ENCODE results near the gene ANAPC2. TPM values are rescaled to one million over a fixed set of nuclear protein-coding genes. Genes with fewer than 3 reads are reported as not detected.

The ANAPC2 gene
- polyA plus RNA-seq, 1 experiment = 12.1 TPM

- ChIA-PET POLR2A (no interaction called here), CTCF (no interaction called here)
- TF ChIP-seq CTCF (IDR thresholded peaks at IDR 0.05; ENCODE audit: low read depth, low read length) = no peak
- DNase-seq (ENCODE audit: low read depth, low spot score) = no peak
- Histone ChIP-seq H3K27ac (ENCODE audit: low read depth, low read length) (no peak overlapping the region), H3K9me3 (ENCODE audit: control insufficient read depth, insufficient read depth, low read length) (no peaks in the 10 kb centered on the region; the same call in 1 of the 2 replicates), H3K4me3 (ENCODE audit: low read depth, low read length) (no peak overlapping the region), H3K27me3 (ENCODE audit: control insufficient read depth, insufficient read depth, low read length) (peaks cover 41% of the 10 kb centered on the region)
These were observed 46.1 kb downstream of the ANAPC2 start for GRCh38 chr9:137141976-137142936.

- TF ChIP-seq CTCF (IDR thresholded peaks at IDR 0.05; ENCODE audit: low read depth, low read length) = no peak
- Histone ChIP-seq H3K27me3 (ENCODE audit: control insufficient read depth, insufficient read depth, low read length) (peaks cover 51% of the 10 kb centered on the region), H3K4me3 (ENCODE audit: low read depth, low read length) (no peak overlapping the region), H3K9me3 (ENCODE audit: control insufficient read depth, insufficient read depth, low read length) (no peaks in the 10 kb centered on the region; the same call in 1 of the 2 replicates), H3K27ac (ENCODE audit: low read depth, low read length) (no peak overlapping the region)
- CTCF ChIA-PET = no interaction called here
- POLR2A ChIA-PET = no interaction called here
- DNase-seq (ENCODE audit: low read depth, low spot score) = no peak
These were observed 47.1 kb downstream of the ANAPC2 start for GRCh38 chr9:137141050-137141810.

DNA sequence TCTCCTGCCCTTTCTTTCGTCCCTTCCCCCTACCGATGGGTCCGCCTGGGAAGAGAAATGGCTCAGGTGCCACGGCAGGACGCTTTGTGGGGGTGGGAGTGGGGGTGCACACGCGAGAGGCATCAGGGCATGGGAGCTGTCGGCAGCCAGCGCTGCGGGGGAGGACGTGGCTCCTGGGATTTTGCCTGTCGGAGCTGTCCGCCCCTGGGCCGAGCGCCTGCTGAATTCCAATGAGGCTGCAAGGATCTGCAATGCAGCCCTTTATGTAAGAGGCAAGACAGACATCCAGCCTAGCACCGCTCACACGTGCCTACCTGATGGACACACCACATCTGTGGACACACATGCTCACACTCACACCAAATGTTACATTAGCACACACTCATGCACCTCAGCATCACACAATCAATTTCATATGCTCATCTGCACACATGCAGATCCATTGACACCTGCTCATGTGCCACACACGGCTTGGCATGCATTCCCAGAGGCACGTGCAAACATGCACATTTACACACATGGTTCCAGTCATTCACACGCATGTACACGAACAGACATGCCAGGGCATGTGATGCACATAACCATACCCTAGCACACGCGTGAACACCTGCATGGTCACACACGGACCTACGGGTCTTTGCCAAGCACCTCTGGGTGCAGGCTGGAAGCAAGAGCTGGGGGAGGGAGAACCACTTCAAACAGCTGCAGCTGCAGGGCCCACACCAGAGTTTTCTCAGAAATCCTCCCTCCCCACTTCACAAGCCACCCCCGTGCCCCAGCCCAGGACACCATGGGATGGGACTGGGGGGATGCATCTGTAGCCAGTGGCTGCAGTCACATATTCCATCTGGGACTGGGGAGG lies 48.0 kb downstream of the ANAPC2 start:
- CTCF ChIA-PET = interaction anchor here (0.6 kb wide), 1 partner anchor 13 kb away, joined by 6 read pairs; no protein-coding TSS in a partner anchor
- Histone ChIP-seq H3K27me3 (ENCODE audit: control insufficient read depth, insufficient read depth, low read length) (peaks cover 52% of the 10 kb centered on the region), H3K9me3 (ENCODE audit: control insufficient read depth, insufficient read depth, low read length) (no peaks in the 10 kb centered on the region; the same call in 1 of the 2 replicates), H3K4me3 (ENCODE audit: low read depth, low read length) (no peak overlapping the region), H3K27ac (ENCODE audit: low read depth, low read length) (no peak overlapping the region)
- no peak for DNase-seq (ENCODE audit: low read depth, low spot score)
- no peak for TF ChIP-seq CTCF (IDR thresholded peaks at IDR 0.05; ENCODE audit: low read depth, low read length)
- POLR2A ChIA-PET = interaction anchor here (2.3 kb wide), 1 partner anchor 10 kb away, joined by 12 read pairs; no protein-coding TSS in a partner anchor

DNA sequence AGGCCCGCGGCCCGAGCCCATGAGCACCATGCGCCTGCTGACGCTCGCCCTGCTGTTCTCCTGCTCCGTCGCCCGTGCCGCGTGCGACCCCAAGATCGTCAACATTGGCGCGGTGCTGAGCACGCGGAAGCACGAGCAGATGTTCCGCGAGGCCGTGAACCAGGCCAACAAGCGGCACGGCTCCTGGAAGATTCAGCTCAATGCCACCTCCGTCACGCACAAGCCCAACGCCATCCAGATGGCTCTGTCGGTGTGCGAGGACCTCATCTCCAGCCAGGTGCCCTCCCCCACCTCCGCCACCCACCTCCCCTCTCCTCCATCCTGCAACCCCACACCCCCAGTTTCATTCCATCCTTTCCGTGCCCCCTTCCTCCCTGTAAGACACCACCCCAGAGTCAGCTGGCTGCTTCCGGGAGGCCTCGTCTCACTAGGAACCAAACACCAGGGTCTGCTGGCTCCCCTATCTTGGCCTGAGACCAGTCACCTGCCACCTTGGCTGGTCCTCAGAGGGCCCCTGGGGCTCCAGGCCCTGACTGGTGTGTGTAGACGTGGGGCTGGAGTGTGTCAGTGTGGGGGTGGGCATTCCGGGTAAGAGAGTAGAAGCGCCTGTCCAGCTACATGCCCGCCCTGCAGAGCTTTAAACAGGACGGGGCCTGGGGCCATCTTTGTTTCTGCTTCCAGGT lies 48.8 kb downstream of the ANAPC2 start:
- no peak for TF ChIP-seq CTCF (IDR thresholded peaks at IDR 0.05; ENCODE audit: low read depth, low read length)
- Histone ChIP-seq H3K27me3 (ENCODE audit: control insufficient read depth, insufficient read depth, low read length) (peaks cover 52% of the 10 kb centered on the region), H3K27ac (ENCODE audit: low read depth, low read length) (no peak overlapping the region), H3K4me3 (ENCODE audit: low read depth, low read length) (no peak overlapping the region), H3K9me3 (ENCODE audit: control insufficient read depth, insufficient read depth, low read length) (no peaks in the 10 kb centered on the region; the same call in 1 of the 2 replicates)
- DNase-seq (ENCODE audit: low read depth, low spot score) = no peak
- POLR2A ChIA-PET = interaction anchor here (2.3 kb wide), 1 partner anchor 10 kb away, joined by 12 read pairs; no protein-coding TSS in a partner anchor
- CTCF ChIA-PET = no interaction called here

Data from AG04450 (cell line).